HepG2 (cell line): ENCODE data around the gene RHAG. TPM values are rescaled to one million over a fixed set of nuclear protein-coding genes. Genes with fewer than 3 reads are reported as not detected.

Experiments
- ATAC-seq: fragments of 200-7000 bp; cut with Tn5 transposase; 3 replicates; pipeline ENCODE4 v1.9.1; 2020; ENCODE audit warnings: mild to moderate bottlenecking, moderate library complexity
- BruUV-seq: library from RNA; stranded (reverse); fragments of 400-500 nt; replicated peaks from 2 replicates; lab custom pipeline; 2021; lab: Mats Ljungman, UMichigan
- CTCF ChIA-PET: fragments of 300-600 bp; formaldehyde crosslinking; extraction: SDS; loops from one replicate; lab custom pipeline; 2021; ENCODE audit warnings: low total read pairs, inconsistent platforms, low intra/inter-chr PET ratio; lab: Yijun Ruan, JAX
- POLR2A ChIA-PET: fragments of 350-600 bp; sonication (Branson Sonifier 250); formaldehyde crosslinking; loops from one replicate; lab custom pipeline; 2020; ENCODE audit warnings: antibody characterized with exemption, inconsistent platforms; lab: Yijun Ruan, JAX
- DNase-seq: peaks from one replicate; pipeline ENCODE4 v3.0.0-alpha.2; 2015; ENCODE audit warnings: low spot score
- FAIRE-seq: peaks from 3 replicates; lab custom pipeline; 2011; peaks lifted over from hg19 to GRCh38; lab: Jason Lieb, UNC
- H2AFZ ChIP-seq: one replicate; pipeline ENCODE4 v1.6.1; 2011; ENCODE audit warnings: low read length, inconsistent platforms
- H3K27ac ChIP-seq: fragments of 300-600 bp; 3 replicates; pipeline ENCODE4 v1.8.0; 2011; ENCODE audit warnings: mixed run types, mild to moderate bottlenecking, mixed read lengths, low read length, inconsistent platforms; ENCODE audit not compliant: insufficient read depth; ENCODE audit errors: extremely low read length
- H3K27me3 ChIP-seq, 2 experiments: fragments of 200-600 bp in 1 of 2; 2 replicates in 1 of 2; 3 replicates in 1 of 2; pipeline versions ENCODE4 v1.6.0 to v1.8.0; 2011; ENCODE audit warnings: low read length in 2 of 2, mild to moderate bottlenecking in 2 of 2, moderate library complexity in 2 of 2, inconsistent platforms in 1 of 2; ENCODE audit not compliant: insufficient read depth in 2 of 2, control insufficient read depth in 1 of 2
- H3K36me3 ChIP-seq, 2 experiments: fragments of 200-600 bp in 1 of 2; replicated peaks in 1 of 2; 2 replicates in 1 of 2; 3 replicates in 1 of 2; pipeline versions ENCODE4 v1.5.1 to v1.8.0; 2011; ENCODE audit warnings: low read length in 2 of 2, inconsistent platforms in 1 of 2; ENCODE audit not compliant: insufficient read depth in 2 of 2, control insufficient read depth in 1 of 2
- H3K4me1 ChIP-seq: 2 replicates; pipeline ENCODE4 v1.5.1; 2012; ENCODE audit warnings: low read length, inconsistent platforms; ENCODE audit not compliant: insufficient read depth
- H3K4me2 ChIP-seq: 2 replicates; pipeline ENCODE4 v1.6.0; 2011; ENCODE audit warnings: low read depth, low read length, inconsistent platforms
- H3K4me3 ChIP-seq, 3 experiments: fragments of 200-600 bp in 1 of 3; sonication (generic), shearing (Covaris generic) in 1 of 3; replicated peaks in 1 of 3; 2 replicates each; pipeline ENCODE4 v1.5.1; 2011 to 2016; ENCODE audit warnings: low read length in 3 of 3, inconsistent platforms in 2 of 3, low read depth in 2 of 3, mild to moderate bottlenecking in 2 of 3, control low read depth in 1 of 3, mixed read lengths in 1 of 3; ENCODE audit not compliant: insufficient read depth in 1 of 3
- H3K79me2 ChIP-seq: one replicate; pipeline ENCODE4 v1.6.1; 2011; ENCODE audit warnings: low read length, inconsistent platforms; ENCODE audit not compliant: insufficient read depth
- H3K9ac ChIP-seq: 2 replicates; pipeline ENCODE4 v1.6.0; 2011; ENCODE audit warnings: mild to moderate bottlenecking, low read depth, low read length, inconsistent platforms; ENCODE audit not compliant: insufficient read depth
- H3K9me3 ChIP-seq: 2 replicates; pipeline ENCODE4 v1.5.1; 2012; ENCODE audit warnings: mild to moderate bottlenecking, low read length
- H4K20me1 ChIP-seq: 2 replicates; pipeline ENCODE4 v1.6.0; 2011; ENCODE audit warnings: inconsistent platforms, mild to moderate bottlenecking, low read length, moderate library complexity; ENCODE audit not compliant: insufficient read depth
- ADNP ChIP-seq: sonication (generic); formaldehyde crosslinking; IDR thresholded peaks from 2 replicates; pipeline ENCODE4 v1.4.0; 2020; ENCODE audit warnings: missing genetic modification reagents
- ETV6 ChIP-seq: sonication (generic); formaldehyde crosslinking; conservative IDR thresholded peaks from 2 replicates; pipeline ENCODE4 v1.4.0; 2020; ENCODE audit warnings: missing genetic modification reagents
- GMEB2 ChIP-seq: IDR thresholded peaks from 2 replicates; pipeline ENCODE4 v1.6.1; 2016; ENCODE audit warnings: missing biosample characterization, missing genetic modification reagents, low read depth
- HNRNPUL1 ChIP-seq: fragments of 200-400 bp; formaldehyde crosslinking; IDR thresholded peaks from 2 replicates; pipeline ENCODE4 v1.6.1; 2017; ENCODE audit warnings: low read depth, mild to moderate bottlenecking, low read length, moderate library complexity
- NFKBIZ ChIP-seq: IDR thresholded peaks from 2 replicates; pipeline ENCODE4 v1.6.1; 2018; ENCODE audit warnings: missing genetic modification reagents, missing compliant biosample characterization
- PAX8 ChIP-seq: sonication (generic); formaldehyde crosslinking; IDR thresholded peaks from 2 replicates; pipeline ENCODE4 v1.8.0; 2022; ENCODE audit warnings: mild to moderate bottlenecking, missing genetic modification reagents, borderline replicate concordance
- RNF2 ChIP-seq: fragments of 450-650 bp; conservative IDR thresholded peaks from 2 replicates; pipeline ENCODE4 v1.6.1; 2016; ENCODE audit warnings: low read depth
- SALL2 ChIP-seq: sonication (generic); formaldehyde crosslinking; IDR thresholded peaks from 2 replicates; pipeline ENCODE4 v1.8.1; 2023; ENCODE audit warnings: mild to moderate bottlenecking, missing genetic modification reagents, inconsistent platforms
- ZBTB34 ChIP-seq: sonication (generic); formaldehyde crosslinking; IDR thresholded peaks from 2 replicates; pipeline ENCODE4 v1.8.0; 2022; ENCODE audit warnings: mild to moderate bottlenecking, missing genetic modification reagents
- ZFP1 ChIP-seq: IDR thresholded peaks from 2 replicates; pipeline ENCODE4 v1.6.1; 2016
- ZFP62 ChIP-seq: sonication (generic); formaldehyde crosslinking; IDR thresholded peaks from 2 replicates; pipeline ENCODE4 v1.4.0; 2020; ENCODE audit warnings: missing genetic modification reagents
- ZNF720 ChIP-seq: sonication (generic); formaldehyde crosslinking; IDR thresholded peaks from 2 replicates; pipeline ENCODE4 v1.4.0; 2020; ENCODE audit warnings: missing genetic modification reagents
- ZNF740 ChIP-seq: sonication (generic); formaldehyde crosslinking; IDR thresholded peaks from 2 replicates; pipeline ENCODE4 v1.4.0; 2020; ENCODE audit warnings: missing genetic modification reagents
- ZNF773 ChIP-seq: sonication (generic); formaldehyde crosslinking; IDR thresholded peaks from 2 replicates; pipeline ENCODE4 v1.4.0; 2020; ENCODE audit warnings: missing genetic modification reagents, borderline replicate concordance
- WGBS: methylation state at CpG from one replicate; pipeline ENCODE4 v1.1.6; 2017; ENCODE audit warnings: low lambda C conversion rate; 5-methylcytosine and 5-hydroxymethylcytosine counted together
- in situ Hi-C: cut with HindIII; loops from 2 replicates; pipeline ENCODE4 v1.10.0; 2017; ENCODE audit warnings: low pct_unique_long_range_greater_than_20kb; ENCODE audit not compliant: extremely low pct_ligation_motif_present
- intact Hi-C: fragments of 100-400 bp; cut with micrococcal nuclease; formaldehyde crosslinking; loops from one replicate; pipeline ENCODE4 v1.10.0; 2022; ENCODE audit not compliant: unreplicated experiment
- polyA plus RNA-seq, 8 experiments: library from polyadenylated mRNA; depleted of rRNA in 3 of 8; stranded (reverse) in 7 of 8; unstranded in 1 of 8; fragments of >200 nt; fragmentation: Illumina TruSeq in 4 of 8; extraction: Trizol in 4 of 8; gene quantifications; 2 replicates each; pipeline versions ENCODE4 v1.2.1 to v1.2.3, GENCODE V29; 2011 to 2016; ENCODE audit warnings: low read depth in 4 of 8, missing spikeins in 1 of 8, mixed read lengths in 1 of 8; ENCODE audit not compliant: insufficient read depth in 1 of 8
- total RNA-seq, 5 experiments: library from RNA; depleted of rRNA; stranded (reverse); fragments of >200 nt; fragmentation: Illumina TruSeq; extraction: Trizol; gene quantifications; 2 replicates each; pipeline ENCODE4 v1.2.3, GENCODE V29; 2016; ENCODE audit warnings: low read depth in 1 of 5
- TF ChIP-seq, protein P1 (sequence below): sonication (generic); formaldehyde crosslinking; IDR thresholded peaks from 2 replicates; pipeline ENCODE4 v1.4.0; 2020; ENCODE audit warnings: missing genetic modification reagents

The RHAG gene
- total and polyA plus RNA-seq, 2 of the 13 experiments (the other 11 are each of a cell fraction or from before 2014, with no cell fraction given), result not detected

GRCh38 chr6:49633541-49633940 is 3.1 kb downstream of the RHAG start:
- DNase-seq (no peak), FAIRE-seq (no peak), ATAC-seq (no peak)
- no TSS peak for BruUV-seq
- Histone ChIP-seq H2AFZ (no peak overlapping the region), H3K27ac (no peak overlapping the region)
- intact Hi-C loops, result no loop called here
- POLR2A ChIA-PET, result no interaction called here
- TF ChIP-seq ZFP62 (CRISPR knock-in tag) (no peak), GMEB2 (CRISPR knock-in tag) (no peak), ZNF740 (no peak), HNRNPUL1 (no peak), RNF2 (no peak), PAX8 (CRISPR knock-in tag) (no peak), NFKBIZ (CRISPR knock-in tag) (no peak), ZBTB34 (no peak), ZFP1 (CRISPR knock-in tag) (no peak), ADNP (no peak), ZNF720 (CRISPR knock-in tag) (no peak), ETV6 (CRISPR knock-in tag) (no peak), SALL2 (CRISPR knock-in tag) (no peak), ZNF773 (CRISPR knock-in tag) (no peak)
- TF ChIP-seq, protein P1, sequence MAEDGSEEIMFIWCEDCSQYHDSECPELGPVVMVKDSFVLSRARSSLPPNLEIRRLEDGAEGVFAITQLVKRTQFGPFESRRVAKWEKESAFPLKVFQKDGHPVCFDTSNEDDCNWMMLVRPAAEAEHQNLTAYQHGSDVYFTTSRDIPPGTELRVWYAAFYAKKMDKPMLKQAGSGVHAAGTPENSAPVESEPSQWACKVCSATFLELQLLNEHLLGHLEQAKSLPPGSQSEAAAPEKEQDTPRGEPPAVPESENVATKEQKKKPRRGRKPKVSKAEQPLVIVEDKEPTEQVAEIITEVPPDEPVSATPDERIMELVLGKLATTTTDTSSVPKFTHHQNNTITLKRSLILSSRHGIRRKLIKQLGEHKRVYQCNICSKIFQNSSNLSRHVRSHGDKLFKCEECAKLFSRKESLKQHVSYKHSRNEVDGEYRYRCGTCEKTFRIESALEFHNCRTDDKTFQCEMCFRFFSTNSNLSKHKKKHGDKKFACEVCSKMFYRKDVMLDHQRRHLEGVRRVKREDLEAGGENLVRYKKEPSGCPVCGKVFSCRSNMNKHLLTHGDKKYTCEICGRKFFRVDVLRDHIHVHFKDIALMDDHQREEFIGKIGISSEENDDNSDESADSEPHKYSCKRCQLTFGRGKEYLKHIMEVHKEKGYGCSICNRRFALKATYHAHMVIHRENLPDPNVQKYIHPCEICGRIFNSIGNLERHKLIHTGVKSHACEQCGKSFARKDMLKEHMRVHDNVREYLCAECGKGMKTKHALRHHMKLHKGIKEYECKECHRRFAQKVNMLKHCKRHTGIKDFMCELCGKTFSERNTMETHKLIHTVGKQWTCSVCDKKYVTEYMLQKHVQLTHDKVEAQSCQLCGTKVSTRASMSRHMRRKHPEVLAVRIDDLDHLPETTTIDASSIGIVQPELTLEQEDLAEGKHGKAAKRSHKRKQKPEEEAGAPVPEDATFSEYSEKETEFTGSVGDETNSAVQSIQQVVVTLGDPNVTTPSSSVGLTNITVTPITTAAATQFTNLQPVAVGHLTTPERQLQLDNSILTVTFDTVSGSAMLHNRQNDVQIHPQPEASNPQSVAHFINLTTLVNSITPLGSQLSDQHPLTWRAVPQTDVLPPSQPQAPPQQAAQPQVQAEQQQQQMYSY (CRISPR knock-in tag), result no peak
- TF ChIP-seq, all 625 proteins: peak for 0
- Histone ChIP-seq H3K4me2 (no peak overlapping the region), H3K36me3 (no peaks in the 10 kb centered on the region), H3K9me3 (no peaks in the 10 kb centered on the region), H4K20me1 (no peaks in the 10 kb centered on the region), H3K4me1 (peaks cover 5% of the 10 kb centered on the region; the same call in 1 of the 2 replicates), H3K9ac (no peak overlapping the region), H3K4me3 (no peak overlapping the region), H3K27me3 (no peaks in the 10 kb centered on the region; a peak in 1 of 5 replicates), H3K79me2 (no peaks in the 10 kb centered on the region)
- WGBS, result 28% methylated on average over 2 of the region's 2 CpGs
- in situ Hi-C loops, result no loop called here
- CTCF ChIA-PET, result no interaction called here
